Testis (tissue), 3 donors: ENCODE measurements around the gene DEDD. TPM values are rescaled to one million over a fixed set of nuclear protein-coding genes. Genes with fewer than 3 reads are reported as not detected.
A peak's percentile ranks its signal among the peaks of the same experiment; 100 is the strongest.
"Not testable (repeated sequence)": the region's sequence is repeated elsewhere in the genome, so short reads cannot be mapped to it uniquely, and the experiment has no call there.

Source experiments
- DNase-seq: peaks from one replicate; pipeline ENCODE4 v3.0.0-alpha.2; 2019
- H3K27ac ChIP-seq, 2 donors: fragments of 200-600 bp; sonication (generic); one replicate each; pipeline ENCODE4 v1.5.1; 2019
- H3K27me3 ChIP-seq: fragments of 200-600 bp; sonication (generic); one replicate; pipeline ENCODE4 v1.5.1; 2019
- H3K36me3 ChIP-seq: fragments of 200-600 bp; sonication (generic); one replicate; pipeline ENCODE4 v1.5.1; 2017; ENCODE audit warnings: low read depth; ENCODE audit errors: missing control alignments
- H3K4me1 ChIP-seq: fragments of 200-600 bp; sonication (generic); one replicate; pipeline ENCODE4 v1.5.1; 2019
- H3K4me3 ChIP-seq, 2 donors: fragments of 200-600 bp; sonication (generic); one replicate each; pipeline ENCODE4 v1.5.1; 2017 to 2019
- H3K9me3 ChIP-seq: fragments of 200-600 bp; sonication (generic); one replicate; pipeline ENCODE4 v1.5.1; 2017
- CTCF ChIP-seq, 3 experiments: fragments of 450-650 bp in 2 of 3; fragments of 200-600 bp in 1 of 3; sonication (generic) in 1 of 3; IDR thresholded peaks; one replicate each; pipeline ENCODE4 v1.5.1; 2016 to 2019; ENCODE audit warnings: antibody characterized with exemption in 3 of 3, mild to moderate bottlenecking in 2 of 3, moderate library complexity in 1 of 3
- POLR2A ChIP-seq: fragments of 450-650 bp; IDR thresholded peaks from one replicate; pipeline ENCODE4 v1.6.1; 2017; ENCODE audit warnings: antibody characterized with exemption, mild to moderate bottlenecking, moderate library complexity
- WGBS, 2 donors: methylation state at CpG; one replicate each; pipeline ENCODE4 v1.1.5; 2018; 5-methylcytosine and 5-hydroxymethylcytosine counted together
- intact Hi-C: fragments of 100-400 bp; cut with DNase I; formaldehyde crosslinking; loops from one replicate; pipeline ENCODE4 v1.15.1; 2023; ENCODE audit warnings: low total_unique reads
- polyA plus RNA-seq: library from polyadenylated mRNA; stranded (reverse); fragments of 350-450 nt; fragmentation: Illumina TruSeq; extraction: RNeasy Lipid Tissue Mini Kit (QIAGEN cat#74804); gene quantifications from one replicate; pipeline ENCODE4 v1.2.3, GENCODE V29; 2014; ENCODE audit warnings: low read depth, low replicate concordance; ENCODE audit not compliant: insufficient read depth
- total RNA-seq, 2 donors: library from RNA; depleted of rRNA; stranded (reverse); fragments of >200 nt; gene quantifications; one replicate each; pipeline ENCODE4 v1.2.3, GENCODE V29; 2016

Gene DEDD
- total and polyA plus RNA-seq, 3 donors from 2014 or later: 53.8 to 92.7 (median 54.0) TPM

- DNase-seq: no peak
- H3K4me3 ChIP-seq: no peak overlapping the region
- WGBS, 2 donors: 27% methylated on average over 8 to 10 of the region's 10 CpGs
- TF ChIP-seq CTCF (IDR thresholded peaks at IDR 0.05): peak in 2 of 3 experiments; percentile 29 to 30
- TF ChIP-seq POLR2A: no peak
- peaks cover 28% of the 10 kb centered on the region for H3K4me1 ChIP-seq
- no peaks in the 10 kb centered on the region for H3K9me3 ChIP-seq
- intact Hi-C loops: no loop called here
- peak overlapping the region; percentile 0 to 92 for H3K27ac ChIP-seq
- H3K36me3 ChIP-seq: no peaks in the 10 kb centered on the region
- no peaks in the 10 kb centered on the region for H3K27me3 ChIP-seq
Measured at GRCh38 chr1:161119092-161119903, 13.2 kb downstream of the DEDD start.

- H3K4me3 ChIP-seq: peak within 1 kb of the TSS; percentile 93
- DNase-seq: peak; percentile 92
- 0% methylated on average over 20 to 58 of the region's 58 CpGs for WGBS, 2 donors
- peak within 1 kb of the TSS; percentile 91 to 92 for H3K27ac ChIP-seq
- H3K36me3 ChIP-seq: no peaks in the 10 kb centered on the region
- H3K27me3 ChIP-seq: no peaks in the 10 kb centered on the region
- intact Hi-C loops: no loop called here
- no peak for TF ChIP-seq CTCF (IDR thresholded peaks at IDR 0.05)
- no peak for TF ChIP-seq POLR2A
- no peaks in the 10 kb centered on the region for H3K9me3 ChIP-seq
- peaks cover 28% of the 10 kb centered on the region for H3K4me1 ChIP-seq
Measured at GRCh38 chr1:161117759-161118581, 14.5 kb downstream of the DEDD start, which contains the start of the genes NIT1 and PFDN2. NIT1 (plus strand) TSS chr1:161118105; CDS start chr1:161118177, 72 bp downstream. PFDN2 (minus strand) TSS chr1:161118037; CDS start chr1:161118026, 11 bp downstream.

GRCh38 chr1:161115961-161116360 is 16.5 kb downstream of the DEDD start:
- DNase-seq, H3K36me3 ChIP-seq, H3K9me3 ChIP-seq, H3K27ac ChIP-seq, H3K4me3 ChIP-seq, intact Hi-C loops, H3K27me3 ChIP-seq: not testable (repeated sequence)
- 81 to 83% methylated on average over 6 of the region's 6 CpGs for WGBS, 2 donors
- H3K4me1 ChIP-seq: peaks cover 41% of the 10 kb centered on the region

GRCh38 chr1:161115132-161115711 is 17.2 kb downstream of the DEDD start:
- TF ChIP-seq POLR2A (no peak), CTCF (IDR thresholded peaks at IDR 0.05) (no peak)
- WGBS, 2 donors: 92 to 95% methylated on average over 12 of the region's 12 CpGs
- H3K36me3 ChIP-seq: no peaks in the 10 kb centered on the region
- intact Hi-C loops: no loop called here
- H3K9me3 ChIP-seq: no peaks in the 10 kb centered on the region
- DNase-seq: no peak
- no peak overlapping the region for H3K27ac ChIP-seq
- H3K4me1 ChIP-seq: peaks cover 41% of the 10 kb centered on the region
- H3K4me3 ChIP-seq: no peak overlapping the region
- no peaks in the 10 kb centered on the region for H3K27me3 ChIP-seq

GRCh38 chr1:161114556-161114955 is 17.9 kb downstream of the DEDD start:
- no peaks in the 10 kb centered on the region for H3K9me3 ChIP-seq
- peaks cover 38% of the 10 kb centered on the region for H3K4me1 ChIP-seq
- no peak overlapping the region for H3K27ac ChIP-seq
- intact Hi-C loops: no loop called here
- no peak for DNase-seq
- H3K36me3 ChIP-seq: no peaks in the 10 kb centered on the region
- no peak for TF ChIP-seq POLR2A
- TF ChIP-seq CTCF (IDR thresholded peaks at IDR 0.05): no peak
- 84 to 86% methylated on average over 2 of the region's 2 CpGs for WGBS, 2 donors
- no peaks in the 10 kb centered on the region for H3K27me3 ChIP-seq
- no peak overlapping the region for H3K4me3 ChIP-seq
